GM18517 (cell line): ENCODE measurements around the gene TINCR.
"Not testable (repeated sequence)": the region's sequence is repeated elsewhere in the genome, so short reads cannot be mapped to it uniquely, and the experiment has no call there.

ENCODE experiments used
- ATAC-seq: cut with Tn5 transposase; IDR thresholded peaks from one replicate; pipeline ENCODE4 v1.9.1; 2021; ENCODE audit warnings: mild to moderate bottlenecking, moderate library complexity; ENCODE audit not compliant: unreplicated experiment

The TINCR gene

GRCh38 chr19:5561559-5561958 is 6.2 kb downstream of the TINCR start:
- ATAC-seq, result no peak

GRCh38 chr19:5560156-5560555 is 7.6 kb downstream of the TINCR start:
- no peak for ATAC-seq

- no peak for ATAC-seq
Measured at GRCh38 chr19:5559804-5560133, 8.0 kb downstream of the TINCR start.

GRCh38 chr19:5558101-5558621 is 9.6 kb downstream of the TINCR start:
- ATAC-seq, result no peak

GRCh38 chr19:5557691-5558090 is 10.1 kb downstream of the TINCR start:
- no peak for ATAC-seq

GRCh38 chr19:5554828-5555227 is 12.9 kb downstream of the TINCR start:
- no peak for ATAC-seq

- ATAC-seq, result no peak
Measured at GRCh38 chr19:5553892-5554291, 13.9 kb downstream of the TINCR start.

GRCh38 chr19:5547881-5548280 is 19.9 kb downstream of the TINCR start:
- ATAC-seq, result no peak

GRCh38 chr19:5545984-5546383 is 21.8 kb downstream of the TINCR start:
- no peak for ATAC-seq

- ATAC-seq, result no peak
Measured at GRCh38 chr19:5545051-5545450, 22.7 kb downstream of the TINCR start.

- ATAC-seq, result no peak
Measured at GRCh38 chr19:5542665-5543064, 25.1 kb downstream of the TINCR start.

GRCh38 chr19:5541456-5541855 is 26.3 kb downstream of the TINCR start:
- no peak for ATAC-seq

- ATAC-seq, result no peak
Measured at GRCh38 chr19:5540208-5540607, 27.5 kb downstream of the TINCR start.

- ATAC-seq, result no peak
Measured at GRCh38 chr19:5537870-5538269, 29.9 kb downstream of the TINCR start.

GRCh38 chr19:5536982-5537579 is 30.7 kb downstream of the TINCR start:
- not testable (repeated sequence) for ATAC-seq

- ATAC-seq, result no peak
Measured at GRCh38 chr19:5536337-5536894, 31.3 kb downstream of the TINCR start.

- ATAC-seq, result no peak
Measured at GRCh38 chr19:5534787-5535586, 32.8 kb downstream of the TINCR start.

- ATAC-seq, result no peak
Measured at GRCh38 chr19:5533257-5533656, 34.5 kb downstream of the TINCR start.

- no peak for ATAC-seq
Measured at GRCh38 chr19:5530701-5531100, 37.1 kb downstream of the TINCR start.

GRCh38 chr19:5526691-5527090 is 41.1 kb downstream of the TINCR start:
- ATAC-seq, result no peak

GRCh38 chr19:5524081-5524480 is 43.7 kb downstream of the TINCR start:
- ATAC-seq, result no peak

GRCh38 chr19:5522106-5522505 is 45.6 kb downstream of the TINCR start:
- ATAC-seq, result no peak
